CD4-positive, alpha-beta T cell (primary cell): Measurements from ENCODE around the gene ZNF746. TPM values are rescaled to one million over a fixed set of nuclear protein-coding genes. Genes with fewer than 3 reads are reported as not detected.

ENCODE experiments used
- ATAC-seq: fragments of 200-7000 bp; cut with Tn5 transposase; one replicate; pipeline ENCODE4 v1.10.0; 2022; ENCODE audit warnings: mild to moderate bottlenecking; ENCODE audit not compliant: poor library complexity
- CTCF ChIA-PET: fragments of 350-600 bp; sonication (Branson Sonifier 250); formaldehyde crosslinking; loops from one replicate; lab custom pipeline; 2021; ENCODE audit warnings: antibody characterized with exemption, inconsistent platforms; lab: Charles Lee
- POLR2A ChIA-PET: fragments of 350-600 bp; sonication (Branson Sonifier 250); formaldehyde crosslinking; loops from one replicate; lab custom pipeline; 2021; ENCODE audit warnings: antibody characterized with exemption, inconsistent platforms; lab: Charles Lee
- DNase-seq, 14 experiments: peaks; one replicate each; pipeline ENCODE4 v3.0.0-alpha.2; 2013 to 2020; ENCODE audit warnings: mixed read lengths in 2 of 14
- H3K27ac ChIP-seq, 2 donors: one replicate each; pipeline versions ENCODE4 v1.5.1 to v1.7.0; 2013; ENCODE audit warnings: low read length in 2 of 2, low read depth in 1 of 2, mild to moderate bottlenecking in 1 of 2
- H3K27me3 ChIP-seq, 2 experiments: 1 replicate in 1 of 2; 2 replicates in 1 of 2; pipeline versions ENCODE4 v1.6.1 to v1.7.0; 2013; ENCODE audit warnings: low read length in 2 of 2, control low read depth in 1 of 2, mild to moderate bottlenecking in 1 of 2, moderate library complexity in 1 of 2; ENCODE audit not compliant: insufficient read depth in 2 of 2, control insufficient read depth in 1 of 2
- H3K36me3 ChIP-seq: one replicate; pipeline ENCODE4 v1.6.1; 2013; ENCODE audit warnings: low read length, control low read depth; ENCODE audit not compliant: insufficient read depth
- H3K4me1 ChIP-seq: one replicate; pipeline ENCODE4 v1.6.1; 2013; ENCODE audit warnings: low read length, control low read depth; ENCODE audit not compliant: insufficient read depth
- H3K4me3 ChIP-seq: one replicate; pipeline ENCODE4 v1.5.1; 2013; ENCODE audit warnings: mild to moderate bottlenecking, low read length, moderate library complexity
- H3K9me3 ChIP-seq, 2 experiments: 1 replicate in 1 of 2; 2 replicates in 1 of 2; pipeline versions ENCODE4 v1.6.1 to v1.7.0; 2013; ENCODE audit warnings: low read length in 2 of 2, mild to moderate bottlenecking in 2 of 2, control low read depth in 1 of 2, moderate library complexity in 1 of 2; ENCODE audit not compliant: control insufficient read depth in 1 of 2, insufficient read depth in 1 of 2
- H3K27ac Mint-ChIP-seq: one replicate; pipeline ENCODE4 v1.8.0; 2020; ENCODE audit warnings: mixed read lengths
- H3K27me3 Mint-ChIP-seq: one replicate; pipeline ENCODE4 v1.8.0; 2021; ENCODE audit warnings: mixed read lengths
- H3K36me3 Mint-ChIP-seq: one replicate; pipeline ENCODE4 v1.8.0; 2021; ENCODE audit warnings: low read depth, mixed read lengths
- H3K4me1 Mint-ChIP-seq: one replicate; pipeline ENCODE4 v1.8.0; 2021; ENCODE audit warnings: low read depth, mixed read lengths
- H3K4me3 Mint-ChIP-seq: one replicate; pipeline ENCODE4 v1.8.0; 2020; ENCODE audit warnings: mild to moderate bottlenecking, mixed read lengths
- H3K9me3 Mint-ChIP-seq: one replicate; pipeline ENCODE4 v1.8.0; 2020; ENCODE audit warnings: mixed read lengths
- intact Hi-C, 2 experiments: fragments of 100-400 bp; cut with DNase I in 1 of 2; cut with micrococcal nuclease in 1 of 2; formaldehyde crosslinking; loops; one replicate each; pipeline versions ENCODE4 v1.15.1 to v1.9.0; 2023 to 2025; cut with DNase I, micrococcal nuclease
- total RNA-seq, 174 experiments: library from RNA in 2 of 174; stranded (reverse) in 2 of 174; gene quantifications; one replicate each; pipeline ENCODE4 v1.2.3 and lab custom pipeline; 2021 to 2026
- TF ChIP-seq, protein P1 (sequence below): fragments of 200-600 bp; IDR thresholded peaks from one replicate; pipeline ENCODE4 v1.8.0; 2022; ENCODE audit warnings: antibody characterized with exemption, mild to moderate bottlenecking

The ZNF746 gene
- total RNA-seq, 2 experiments from 2014 or later: 28.4 to 30.3 TPM

DNA sequence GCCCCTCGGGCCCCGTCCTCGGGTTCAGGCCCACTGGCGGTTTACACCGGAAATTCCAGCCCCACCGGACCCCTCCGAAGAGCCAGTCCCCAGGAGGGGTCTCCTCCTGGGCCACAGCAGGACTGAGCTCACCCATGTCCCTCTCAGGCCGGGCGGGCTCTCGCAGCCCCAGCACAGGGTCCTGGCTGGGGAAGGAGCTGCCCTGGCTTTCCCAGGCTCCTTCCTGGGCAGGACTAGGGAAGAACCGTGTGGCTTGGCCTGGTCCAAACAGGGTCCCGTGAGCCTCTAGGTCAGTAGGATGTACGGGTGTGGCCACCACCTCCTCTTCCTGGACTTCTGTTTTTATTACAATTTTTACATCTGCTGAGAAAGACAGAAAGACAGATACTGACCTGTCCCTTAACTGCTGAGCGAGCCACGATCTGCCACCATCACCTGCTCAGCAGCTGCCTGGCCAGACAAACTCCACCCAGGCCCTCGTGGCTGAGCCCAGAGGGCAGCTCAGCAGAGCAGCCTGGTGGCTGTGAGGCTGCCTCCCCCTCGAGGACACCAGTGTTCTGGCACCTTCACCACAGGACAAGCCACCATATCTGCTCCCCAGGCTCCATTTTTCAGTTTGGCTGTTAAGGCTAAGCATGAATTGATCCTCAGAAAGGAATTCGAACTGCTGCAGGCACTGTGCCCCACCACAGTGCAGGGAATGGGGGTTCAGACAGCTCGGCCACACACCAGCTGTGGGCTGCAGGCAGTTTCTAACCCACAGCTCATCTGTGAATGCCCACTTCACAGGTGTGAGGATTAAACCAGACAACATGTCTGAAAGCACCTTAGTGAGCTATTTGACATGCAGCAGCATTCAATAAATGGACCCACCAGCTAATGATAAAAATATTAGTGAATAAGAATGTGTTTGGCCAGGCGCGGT is 22.2 kb downstream of the ZNF746 start:
- TF ChIP-seq, protein P1, sequence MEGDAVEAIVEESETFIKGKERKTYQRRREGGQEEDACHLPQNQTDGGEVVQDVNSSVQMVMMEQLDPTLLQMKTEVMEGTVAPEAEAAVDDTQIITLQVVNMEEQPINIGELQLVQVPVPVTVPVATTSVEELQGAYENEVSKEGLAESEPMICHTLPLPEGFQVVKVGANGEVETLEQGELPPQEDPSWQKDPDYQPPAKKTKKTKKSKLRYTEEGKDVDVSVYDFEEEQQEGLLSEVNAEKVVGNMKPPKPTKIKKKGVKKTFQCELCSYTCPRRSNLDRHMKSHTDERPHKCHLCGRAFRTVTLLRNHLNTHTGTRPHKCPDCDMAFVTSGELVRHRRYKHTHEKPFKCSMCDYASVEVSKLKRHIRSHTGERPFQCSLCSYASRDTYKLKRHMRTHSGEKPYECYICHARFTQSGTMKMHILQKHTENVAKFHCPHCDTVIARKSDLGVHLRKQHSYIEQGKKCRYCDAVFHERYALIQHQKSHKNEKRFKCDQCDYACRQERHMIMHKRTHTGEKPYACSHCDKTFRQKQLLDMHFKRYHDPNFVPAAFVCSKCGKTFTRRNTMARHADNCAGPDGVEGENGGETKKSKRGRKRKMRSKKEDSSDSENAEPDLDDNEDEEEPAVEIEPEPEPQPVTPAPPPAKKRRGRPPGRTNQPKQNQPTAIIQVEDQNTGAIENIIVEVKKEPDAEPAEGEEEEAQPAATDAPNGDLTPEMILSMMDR: no peak
- Mint-ChIP-seq H3K27ac (no peak overlapping the region), H3K36me3 (peaks cover 86% of the 10 kb centered on the region), H3K9me3 (peaks cover 2% of the 10 kb centered on the region), H3K27me3 (no peaks in the 10 kb centered on the region), H3K4me1 (no peaks in the 10 kb centered on the region), H3K4me3 (no peak overlapping the region)
- no peaks in the 10 kb centered on the region for H3K4me1 ChIP-seq
- no peak for ATAC-seq
- intact Hi-C loops: no loop called here
- ChIA-PET POLR2A (no interaction called here), CTCF (no interaction called here)
- peaks cover 61% of the 10 kb centered on the region for H3K36me3 ChIP-seq
- no peaks in the 10 kb centered on the region for H3K9me3 ChIP-seq
- H3K27ac ChIP-seq: no peak overlapping the region
- no peaks in the 10 kb centered on the region for H3K27me3 ChIP-seq
- no peak overlapping the region for H3K4me3 ChIP-seq
- no peak for DNase-seq

DNA sequence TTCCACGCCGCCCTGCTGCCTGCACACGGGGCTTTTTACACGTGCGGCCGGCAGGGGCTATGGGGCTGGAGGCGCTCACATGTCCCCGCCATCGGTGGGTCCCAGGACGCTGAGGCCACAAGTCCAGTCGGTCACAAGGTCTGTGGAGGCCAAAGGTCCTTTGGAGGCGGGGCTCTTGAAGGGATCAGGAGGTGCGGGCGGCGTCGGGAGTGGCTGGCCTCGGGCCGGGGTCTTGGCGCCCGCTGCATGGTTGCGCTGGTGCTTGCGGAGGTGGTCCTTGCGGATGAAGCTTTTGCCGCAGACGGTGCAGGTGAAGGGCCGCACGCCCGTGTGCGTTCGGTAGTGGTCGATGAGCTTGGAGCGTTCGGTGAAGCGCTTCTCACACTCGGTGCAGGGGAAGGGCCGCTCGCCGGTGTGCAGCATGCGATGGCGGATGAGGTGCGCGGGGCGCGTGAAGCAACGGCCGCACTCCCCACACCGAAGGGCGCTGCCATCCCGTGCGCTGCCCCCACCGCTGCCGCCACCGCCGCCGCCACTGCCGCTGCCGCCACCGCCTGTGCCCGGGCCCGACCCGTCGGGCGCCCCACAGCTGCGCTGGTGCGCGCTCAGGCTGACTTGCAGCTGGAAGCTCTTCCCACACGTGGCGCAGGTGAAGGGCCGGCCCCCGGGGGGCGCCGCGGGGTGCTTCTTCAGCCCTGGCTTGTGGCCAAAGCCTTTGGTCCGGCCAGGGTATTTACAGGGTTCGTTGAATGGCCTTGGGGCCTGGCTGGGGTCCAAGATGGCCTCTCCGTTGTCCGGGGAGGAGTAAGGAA is 23.1 kb downstream of the ZNF746 start:
- H3K9me3 Mint-ChIP-seq: peaks cover 2% of the 10 kb centered on the region
- H3K4me3 ChIP-seq: no peak overlapping the region
- ChIA-PET POLR2A (no interaction called here), CTCF (no interaction called here)
- no peak overlapping the region for H3K27ac Mint-ChIP-seq
- no peaks in the 10 kb centered on the region for H3K27me3 ChIP-seq
- intact Hi-C loops: no loop called here
- no peak overlapping the region for H3K27ac ChIP-seq
- H3K36me3 Mint-ChIP-seq: peaks cover 82% of the 10 kb centered on the region
- DNase-seq: peak in 1 of 14 experiments; percentile 21
- no peak for ATAC-seq
- no peaks in the 10 kb centered on the region for H3K9me3 ChIP-seq
- peaks cover 60% of the 10 kb centered on the region for H3K36me3 ChIP-seq
- no peaks in the 10 kb centered on the region for H3K27me3 Mint-ChIP-seq
- no peaks in the 10 kb centered on the region for H3K4me1 Mint-ChIP-seq
- no peaks in the 10 kb centered on the region for H3K4me1 ChIP-seq
- TF ChIP-seq, protein P1: no peak
- no peak overlapping the region for H3K4me3 Mint-ChIP-seq

DNA sequence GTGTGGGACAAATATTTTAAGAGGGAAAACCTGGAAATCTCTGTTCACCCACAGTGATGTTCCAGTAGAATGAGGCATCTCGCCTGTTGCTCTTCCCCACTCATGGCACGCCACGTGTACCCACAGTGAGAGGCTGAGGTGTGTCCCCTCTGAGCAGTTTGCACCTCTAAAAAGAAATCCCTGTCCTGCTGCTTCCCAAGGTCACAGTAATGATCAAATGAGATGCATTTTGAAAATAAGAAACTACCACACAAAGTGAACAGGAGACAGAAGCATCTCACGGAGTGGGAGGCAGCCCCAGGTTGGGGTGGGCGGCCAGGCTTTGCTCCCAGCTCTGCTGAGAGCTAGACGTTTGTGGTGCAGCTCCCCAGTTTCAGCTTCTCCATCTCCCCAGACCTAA is 24.4 kb downstream of the ZNF746 start:
- no peak overlapping the region for H3K4me3 Mint-ChIP-seq
- ATAC-seq (no peak), DNase-seq (no peak)
- no peak overlapping the region for H3K27ac ChIP-seq
- no peak overlapping the region for H3K27ac Mint-ChIP-seq
- intact Hi-C loops: no loop called here
- peaks cover 2% of the 10 kb centered on the region for H3K9me3 Mint-ChIP-seq
- ChIA-PET CTCF (no interaction called here), POLR2A (no interaction called here)
- no peak overlapping the region for H3K4me3 ChIP-seq
- no peaks in the 10 kb centered on the region for H3K4me1 ChIP-seq
- no peaks in the 10 kb centered on the region for H3K27me3 ChIP-seq
- H3K9me3 ChIP-seq: no peaks in the 10 kb centered on the region
- TF ChIP-seq, protein P1: no peak
- H3K27me3 Mint-ChIP-seq: no peaks in the 10 kb centered on the region
- H3K36me3 ChIP-seq: peaks cover 49% of the 10 kb centered on the region
- H3K4me1 Mint-ChIP-seq: no peaks in the 10 kb centered on the region
- H3K36me3 Mint-ChIP-seq: peaks cover 70% of the 10 kb centered on the region
